GM12872 (cell line): Measurements from ENCODE around the gene STXBP5L.

Experiments
- TF ChIP-seq, protein P1 (sequence below): IDR thresholded peaks from 3 replicates; pipeline ENCODE4 v1.5.1; 2011; ENCODE audit warnings: low read depth, mild to moderate bottlenecking, low read length, moderate library complexity; ENCODE audit not compliant: insufficient read depth

STXBP5L gene

GRCh38 chr3:121243208-121243607, 335.2 kb downstream of the STXBP5L start:
- TF ChIP-seq, protein P1, sequence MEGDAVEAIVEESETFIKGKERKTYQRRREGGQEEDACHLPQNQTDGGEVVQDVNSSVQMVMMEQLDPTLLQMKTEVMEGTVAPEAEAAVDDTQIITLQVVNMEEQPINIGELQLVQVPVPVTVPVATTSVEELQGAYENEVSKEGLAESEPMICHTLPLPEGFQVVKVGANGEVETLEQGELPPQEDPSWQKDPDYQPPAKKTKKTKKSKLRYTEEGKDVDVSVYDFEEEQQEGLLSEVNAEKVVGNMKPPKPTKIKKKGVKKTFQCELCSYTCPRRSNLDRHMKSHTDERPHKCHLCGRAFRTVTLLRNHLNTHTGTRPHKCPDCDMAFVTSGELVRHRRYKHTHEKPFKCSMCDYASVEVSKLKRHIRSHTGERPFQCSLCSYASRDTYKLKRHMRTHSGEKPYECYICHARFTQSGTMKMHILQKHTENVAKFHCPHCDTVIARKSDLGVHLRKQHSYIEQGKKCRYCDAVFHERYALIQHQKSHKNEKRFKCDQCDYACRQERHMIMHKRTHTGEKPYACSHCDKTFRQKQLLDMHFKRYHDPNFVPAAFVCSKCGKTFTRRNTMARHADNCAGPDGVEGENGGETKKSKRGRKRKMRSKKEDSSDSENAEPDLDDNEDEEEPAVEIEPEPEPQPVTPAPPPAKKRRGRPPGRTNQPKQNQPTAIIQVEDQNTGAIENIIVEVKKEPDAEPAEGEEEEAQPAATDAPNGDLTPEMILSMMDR, result no peak

DNA sequence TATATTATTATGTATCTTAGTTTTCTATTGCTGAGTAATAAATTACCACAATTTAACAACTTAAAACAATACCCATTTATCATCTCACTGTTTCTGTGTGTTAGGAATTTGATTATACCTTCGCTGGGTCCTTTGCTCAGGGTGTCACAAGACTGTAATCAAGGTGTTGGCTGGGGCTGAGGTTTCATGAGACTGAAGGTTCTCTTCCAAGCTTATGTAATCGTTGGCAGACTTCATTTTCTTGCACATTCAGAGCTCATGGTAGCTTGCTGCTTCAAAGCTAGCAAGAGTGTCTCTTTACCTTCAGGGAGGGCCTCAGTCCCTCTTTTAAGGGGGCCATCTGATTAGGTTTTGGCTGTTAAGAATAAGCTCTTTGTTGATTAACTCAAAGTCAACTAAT, 344.7 kb downstream of the STXBP5L start:
- TF ChIP-seq, protein P1, result no peak

- TF ChIP-seq, protein P1, result no peak
Measured at GRCh38 chr3:121269389-121269788, 361.4 kb downstream of the STXBP5L start.

GRCh38 chr3:121274411-121274810, 366.4 kb downstream of the STXBP5L start:
- TF ChIP-seq, protein P1, result no peak

DNA sequence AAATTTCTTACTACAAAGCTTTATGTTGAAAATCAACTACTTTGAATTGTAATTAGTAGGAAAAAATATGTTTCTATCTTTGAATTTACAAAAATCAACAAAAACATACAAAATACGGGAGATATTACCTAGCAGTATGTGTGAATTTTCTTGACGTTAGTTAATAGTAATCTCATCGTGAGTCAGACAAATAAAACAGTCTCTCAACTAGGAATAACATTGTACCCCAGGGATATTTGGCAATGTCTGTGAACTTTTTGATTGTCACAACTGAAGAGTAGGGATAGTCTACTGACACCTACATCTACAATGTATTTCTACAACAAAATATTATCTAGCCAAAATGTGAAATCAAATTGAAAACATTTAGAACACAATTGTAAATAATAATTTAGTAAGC, 387.4 kb downstream of the STXBP5L start:
- TF ChIP-seq, protein P1, result no peak

DNA sequence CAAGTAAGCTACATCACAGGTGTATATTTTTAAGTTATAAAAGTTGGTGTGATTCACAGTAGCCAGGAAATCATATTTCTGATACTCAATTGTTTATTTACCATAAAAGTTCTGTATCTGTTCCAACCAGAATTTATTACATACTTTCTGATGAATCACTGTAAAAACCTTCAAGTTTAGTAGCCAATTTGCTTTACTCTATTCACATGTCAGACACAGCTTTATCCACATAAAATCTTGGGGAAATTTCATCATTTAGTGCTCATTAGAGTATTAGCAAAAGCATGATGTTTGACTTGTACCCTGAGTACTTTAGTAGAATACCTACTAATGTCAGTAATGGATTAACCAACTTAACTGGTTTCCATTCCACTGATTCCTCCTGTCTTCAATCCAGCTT, 388.0 kb downstream of the STXBP5L start:
- TF ChIP-seq, protein P1, result no peak

DNA sequence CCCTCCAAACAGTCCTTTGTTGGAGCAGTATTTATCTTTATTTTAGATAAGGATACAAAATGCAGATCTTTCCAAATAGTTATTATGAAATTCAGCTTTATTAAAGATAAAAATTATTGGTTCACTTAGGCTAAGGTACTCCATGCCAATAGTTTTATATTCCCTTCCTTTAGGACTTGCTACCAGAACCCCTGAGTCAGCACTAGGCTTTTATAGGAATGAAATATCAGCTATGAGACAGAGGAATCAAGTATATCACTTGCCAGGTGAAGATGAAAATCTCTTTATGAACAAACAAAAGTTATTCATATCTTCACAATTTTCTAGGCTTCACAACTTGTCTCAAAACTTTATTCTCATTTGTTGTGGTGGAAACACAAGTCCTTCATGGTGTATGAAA, 416.3 kb downstream of the STXBP5L start:
- TF ChIP-seq, protein P1, result no peak

GRCh38 chr3:121330118-121330517, 422.1 kb downstream of the STXBP5L start:
- TF ChIP-seq, protein P1, result no peak
